ENCODE measurements around the gene ZNF486. TPM values are rescaled to one million over a fixed set of nuclear protein-coding genes. Genes with fewer than 3 reads are reported as not detected.

ZNF486 gene
- total RNA-seq, 1 experiment from 2014 or later: 21.1 TPM

DNA sequence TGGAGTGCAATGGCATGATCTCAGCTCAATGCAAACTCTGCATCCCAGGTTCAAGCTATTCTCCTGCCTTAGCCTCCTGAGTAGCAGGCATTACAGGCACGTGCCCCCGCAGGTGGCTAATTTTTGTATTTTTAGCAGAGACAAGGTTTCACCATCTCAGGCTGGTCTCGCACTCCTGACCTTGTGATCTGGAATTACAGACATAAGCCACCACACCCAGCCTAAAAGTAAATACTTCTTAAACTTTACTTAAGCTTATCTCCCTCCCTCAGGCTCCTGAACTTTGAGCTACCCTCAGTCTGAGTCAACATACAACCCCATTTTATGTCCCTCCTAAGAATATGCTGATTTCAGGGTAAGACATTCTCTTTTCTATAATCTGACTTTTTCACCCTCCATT, 66.1 kb downstream of the ZNF486 start:
- Histone ChIP-seq H2BK12ac (ENCODE audit: insufficient read length, low read depth, low read length) (no peak overlapping the region), H2BK5ac (ENCODE audit: insufficient read length, low read length) (no peak overlapping the region), H2AFZ (ENCODE audit: low read length) (no peak overlapping the region), H2BK20ac (ENCODE audit: low read depth, low read length, poor library complexity, severe bottlenecking) (no peak overlapping the region), H4K8ac (replicated peaks; ENCODE audit: insufficient read length, low read depth, low read length) (no peak overlapping the region), H2BK120ac (ENCODE audit: low read depth, low read length, poor library complexity, severe bottlenecking) (no peak overlapping the region), H3T11ph (ENCODE audit: low read length) (no peak overlapping the region), H4K20me1 (ENCODE audit: control insufficient read depth, insufficient read depth, insufficient read length) (no peaks in the 10 kb centered on the region), H3K23ac (ENCODE audit: insufficient read length, low read depth, low read length) (no peak overlapping the region), H3K23me2 (ENCODE audit: insufficient read length, low read depth, low read length, poor library complexity, severe bottlenecking) (peaks cover 4% of the 10 kb centered on the region), H4K91ac (ENCODE audit: insufficient read length, low read depth, low read length) (no peak overlapping the region), H4K5ac (ENCODE audit: insufficient read length, low read depth, low read length) (no peak overlapping the region), H3K79me2 (ENCODE audit: insufficient read depth, low read length) (peaks cover 50% of the 10 kb centered on the region; the same call in 1 of the 2 replicates), H3K9ac (ENCODE audit: extremely low read depth, insufficient read length, low read length) (no peak overlapping the region), H3K14ac (ENCODE audit: insufficient read depth, low read length) (no peak overlapping the region), H3K9me3 (ENCODE audit: control insufficient read depth, low read depth, low read length) (no peaks in the 10 kb centered on the region), H3K4ac (ENCODE audit: low read depth, low read length) (no peak overlapping the region), H3K18ac (ENCODE audit: insufficient read length, low read depth, low read length) (no peak overlapping the region), H3K27me3 (ENCODE audit: insufficient read depth, low read length) (no peaks in the 10 kb centered on the region), H3K56ac (ENCODE audit: insufficient read length, low read depth, low read length) (no peak overlapping the region), H3K4me1 (ENCODE audit: insufficient read depth, low read length) (peaks cover 6% of the 10 kb centered on the region; the same call in 1 of the 2 replicates), H3K4me2 (ENCODE audit: insufficient read depth, insufficient read length, low read length) (no peak overlapping the region), H2BK15ac (ENCODE audit: low read depth, low read length) (no peak overlapping the region), H3K27ac (ENCODE audit: insufficient read length, low read depth, low read length) (no peak overlapping the region), H3K79me1 (ENCODE audit: insufficient read depth, low read depth, low read length, poor library complexity, severe bottlenecking) (peaks cover 5% of the 10 kb centered on the region), H2AK5ac (ENCODE audit: insufficient read length, low read length) (no peak overlapping the region)
- TF ChIP-seq CTCF (conservative IDR thresholded peaks at IDR 0.05): no peak
- H3K9me3 Mint-ChIP-seq: peaks cover 23 to 50% of the 10 kb centered on the region in 2 experiments
- DNase-seq: no peak
- peak overlapping the region in 2 of 3 experiments; percentile 41 to 92; a peak in 5 of 7 replicates for H3K27ac Mint-ChIP-seq
- H3K36me3 Mint-ChIP-seq (ENCODE audit: insufficient read depth in 1 of 3, low read depth in 3 of 3): peaks cover 66 to 77% (median 70%) of the 10 kb centered on the region in 3 experiments
- H3K4me1 Mint-ChIP-seq: peaks cover 22 to 23% of the 10 kb centered on the region in 2 experiments
- no peak overlapping the region; a peak in 1 of 5 replicates for H3K4me3 Mint-ChIP-seq
- no peaks in the 10 kb centered on the region for H3K27me3 Mint-ChIP-seq (ENCODE audit: low read depth)
- WGBS (ENCODE audit: extremely low coverage, insufficient read length, low lambda C conversion rate): no CpG with 5 or more reads among the region's 3 CpGs

All from H9 (cell line).